ENCODE measurements around the gene CDT1. TPM values are rescaled to one million over a fixed set of nuclear protein-coding genes. Genes with fewer than 3 reads are reported as not detected.

Gene CDT1
- total RNA-seq, 1 experiment from 2014 or later: 160 TPM

DNA sequence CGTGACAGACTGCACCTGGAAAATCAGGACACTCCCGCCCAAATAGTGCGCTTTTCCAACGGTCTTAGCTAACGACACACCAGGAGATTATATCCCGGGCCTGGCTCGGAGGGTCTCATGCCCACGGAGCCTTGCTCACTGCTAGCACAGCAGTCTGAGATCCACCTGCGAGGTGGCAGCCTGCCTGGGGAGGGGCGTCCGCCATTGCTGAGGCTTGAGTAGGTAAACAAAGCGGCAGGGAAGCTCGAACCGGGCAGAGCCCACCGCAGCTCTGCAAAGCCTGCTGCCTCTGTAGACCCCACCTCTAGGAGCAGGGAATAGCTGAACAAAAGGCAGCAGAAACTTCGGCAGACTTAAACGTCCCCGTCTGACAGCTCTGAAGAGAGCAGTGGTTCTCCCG lies 48.0 kb downstream of the CDT1 start (continued):
- TF ChIP-seq, protein P1, sequence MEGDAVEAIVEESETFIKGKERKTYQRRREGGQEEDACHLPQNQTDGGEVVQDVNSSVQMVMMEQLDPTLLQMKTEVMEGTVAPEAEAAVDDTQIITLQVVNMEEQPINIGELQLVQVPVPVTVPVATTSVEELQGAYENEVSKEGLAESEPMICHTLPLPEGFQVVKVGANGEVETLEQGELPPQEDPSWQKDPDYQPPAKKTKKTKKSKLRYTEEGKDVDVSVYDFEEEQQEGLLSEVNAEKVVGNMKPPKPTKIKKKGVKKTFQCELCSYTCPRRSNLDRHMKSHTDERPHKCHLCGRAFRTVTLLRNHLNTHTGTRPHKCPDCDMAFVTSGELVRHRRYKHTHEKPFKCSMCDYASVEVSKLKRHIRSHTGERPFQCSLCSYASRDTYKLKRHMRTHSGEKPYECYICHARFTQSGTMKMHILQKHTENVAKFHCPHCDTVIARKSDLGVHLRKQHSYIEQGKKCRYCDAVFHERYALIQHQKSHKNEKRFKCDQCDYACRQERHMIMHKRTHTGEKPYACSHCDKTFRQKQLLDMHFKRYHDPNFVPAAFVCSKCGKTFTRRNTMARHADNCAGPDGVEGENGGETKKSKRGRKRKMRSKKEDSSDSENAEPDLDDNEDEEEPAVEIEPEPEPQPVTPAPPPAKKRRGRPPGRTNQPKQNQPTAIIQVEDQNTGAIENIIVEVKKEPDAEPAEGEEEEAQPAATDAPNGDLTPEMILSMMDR (IDR thresholded peaks at IDR 0.05 in 2 of 3, conservative IDR thresholded peaks at IDR 0.05 in 1 of 3; ENCODE audit: borderline replicate concordance in 1 of 3, insufficient read depth in 1 of 3, low read depth in 2 of 3, low read length in 2 of 3): no peak
- TF ChIP-seq ZFX (IDR thresholded peaks at IDR 0.05) (no peak), JUND (IDR thresholded peaks at IDR 0.05) (no peak), YY1 (IDR thresholded peaks at IDR 0.05; ENCODE audit: extremely low read depth, insufficient replicate concordance, low read depth, low read length) (no peak)

DNA sequence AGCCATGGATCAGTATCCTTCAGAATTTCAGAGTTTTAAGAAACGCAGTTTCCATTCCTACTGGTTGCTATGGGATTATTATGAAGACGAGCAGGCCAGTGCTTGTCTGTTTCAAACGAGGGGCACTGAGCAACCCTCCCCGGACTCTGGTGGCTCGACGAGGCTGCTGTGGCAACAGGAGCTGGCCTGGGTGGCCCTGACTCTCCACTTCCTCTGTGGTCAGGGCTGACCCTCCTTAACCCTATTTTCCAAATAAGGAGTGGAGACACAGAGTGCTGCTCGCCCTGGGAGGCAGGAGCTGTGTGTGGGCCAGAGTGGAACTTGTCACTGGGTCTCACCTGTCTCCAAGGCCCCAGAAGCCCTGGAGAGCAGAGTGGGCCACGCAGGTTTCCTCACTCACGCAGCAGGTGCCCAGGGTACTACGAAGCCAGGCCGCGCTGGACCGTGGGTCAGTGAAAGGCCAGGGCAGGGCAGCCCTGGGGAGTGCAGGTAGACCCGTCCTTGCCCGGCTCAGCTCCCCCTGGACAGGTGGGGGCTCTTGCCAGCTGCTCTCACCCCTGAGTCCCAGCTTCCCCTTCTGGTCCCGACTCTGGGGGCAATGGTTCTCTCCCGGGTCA lies 49.8 kb downstream of the CDT1 start:
- no peak overlapping the region for H3K4me3 ChIP-seq (replicated peaks in 1 of 2; ENCODE audit: low read depth in 1 of 2, low read length in 2 of 2)
- H2AFZ ChIP-seq (ENCODE audit: low read depth, low read length, poor library complexity, severe bottlenecking): no peak overlapping the region
- no peak overlapping the region for H3K4me2 ChIP-seq (ENCODE audit: low read length)
- no peaks in the 10 kb centered on the region for H3K9me3 ChIP-seq (ENCODE audit: control insufficient read depth in 1 of 2, insufficient read depth in 1 of 2, low read depth in 1 of 2, low read length in 2 of 2)
- no TSS peak for BruUV-seq (replicated peaks)
- H3K9me2 ChIP-seq (ENCODE audit: insufficient read depth): no peaks in the 10 kb centered on the region
- no peaks in the 10 kb centered on the region for H3K27me3 ChIP-seq (ENCODE audit: insufficient read depth, low read length)
- POLR2A ChIA-PET: no interaction called here
- no peak for ATAC-seq
- H4K20me1 ChIP-seq (ENCODE audit: insufficient read depth): no peaks in the 10 kb centered on the region
- no peak for DNase-seq (ENCODE audit: low read depth, low spot score)
- H3K27ac ChIP-seq (ENCODE audit: low read depth, low read length): no peak overlapping the region
- RAD21 ChIA-PET (ENCODE audit: low non-redundant PET in 1 of 2, low total read pairs in 2 of 2, uncharacterized antibody in 2 of 2, unreplicated experiment in 2 of 2): interaction anchor here in 1 of 2 experiments (0.6 kb wide), 1 partner anchor 41 kb away, joined by 3 read pairs; no protein-coding TSS in a partner anchor
- CTCF ChIA-PET: no interaction called here
- no peaks in the 10 kb centered on the region for H3K36me3 ChIP-seq (ENCODE audit: control insufficient read depth in 1 of 2, insufficient read depth in 2 of 2, low read length in 2 of 2)
- intact Hi-C loops (cut with micrococcal nuclease): no loop called here
- H3K4me1 ChIP-seq (ENCODE audit: control insufficient read depth in 1 of 2, insufficient read depth in 2 of 2, low read length in 2 of 2): peaks cover 19 to 24% of the 10 kb centered on the region in 2 experiments
- no peak overlapping the region for H3K9ac ChIP-seq (ENCODE audit: low read length)
- peaks cover 25% of the 10 kb centered on the region for H3K79me2 ChIP-seq (ENCODE audit: insufficient read depth, low read length)
- TF ChIP-seq CBX3 (IDR thresholded peaks at IDR 0.05; ENCODE audit: low read depth) (no peak), SP1 (IDR thresholded peaks at IDR 0.05; ENCODE audit: low read depth) (no peak), SIN3A (IDR thresholded peaks at IDR 0.05; ENCODE audit: low read depth) (no peak), ELF1 (IDR thresholded peaks at IDR 0.05; ENCODE audit: borderline replicate concordance, low read depth) (no peak), EZH2 (IDR thresholded peaks at IDR 0.05) (no peak), ZFX (IDR thresholded peaks at IDR 0.05) (no peak), EGR1 (IDR thresholded peaks at IDR 0.05; ENCODE audit: low read depth) (no peak), POLR2AphosphoS5 (IDR thresholded peaks at IDR 0.05; ENCODE audit: low read depth, low read length) (no peak)
- TF ChIP-seq, protein P1 (IDR thresholded peaks at IDR 0.05 in 2 of 3, conservative IDR thresholded peaks at IDR 0.05 in 1 of 3; ENCODE audit: borderline replicate concordance in 1 of 3, insufficient read depth in 1 of 3, low read depth in 2 of 3, low read length in 2 of 3): no peak
- TF ChIP-seq, protein P2, sequence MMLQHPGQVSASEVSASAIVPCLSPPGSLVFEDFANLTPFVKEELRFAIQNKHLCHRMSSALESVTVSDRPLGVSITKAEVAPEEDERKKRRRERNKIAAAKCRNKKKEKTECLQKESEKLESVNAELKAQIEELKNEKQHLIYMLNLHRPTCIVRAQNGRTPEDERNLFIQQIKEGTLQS (IDR thresholded peaks at IDR 0.05): no peak
- TF ChIP-seq, protein P3, sequence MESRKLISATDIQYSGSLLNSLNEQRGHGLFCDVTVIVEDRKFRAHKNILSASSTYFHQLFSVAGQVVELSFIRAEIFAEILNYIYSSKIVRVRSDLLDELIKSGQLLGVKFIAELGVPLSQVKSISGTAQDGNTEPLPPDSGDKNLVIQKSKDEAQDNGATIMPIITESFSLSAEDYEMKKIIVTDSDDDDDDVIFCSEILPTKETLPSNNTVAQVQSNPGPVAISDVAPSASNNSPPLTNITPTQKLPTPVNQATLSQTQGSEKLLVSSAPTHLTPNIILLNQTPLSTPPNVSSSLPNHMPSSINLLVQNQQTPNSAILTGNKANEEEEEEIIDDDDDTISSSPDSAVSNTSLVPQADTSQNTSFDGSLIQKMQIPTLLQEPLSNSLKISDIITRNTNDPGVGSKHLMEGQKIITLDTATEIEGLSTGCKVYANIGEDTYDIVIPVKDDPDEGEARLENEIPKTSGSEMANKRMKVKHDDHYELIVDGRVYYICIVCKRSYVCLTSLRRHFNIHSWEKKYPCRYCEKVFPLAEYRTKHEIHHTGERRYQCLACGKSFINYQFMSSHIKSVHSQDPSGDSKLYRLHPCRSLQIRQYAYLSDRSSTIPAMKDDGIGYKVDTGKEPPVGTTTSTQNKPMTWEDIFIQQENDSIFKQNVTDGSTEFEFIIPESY (IDR thresholded peaks at IDR 0.05; ENCODE audit: extremely low read depth, insufficient replicate concordance, low read length): no peak
- TF ChIP-seq, protein P4, sequence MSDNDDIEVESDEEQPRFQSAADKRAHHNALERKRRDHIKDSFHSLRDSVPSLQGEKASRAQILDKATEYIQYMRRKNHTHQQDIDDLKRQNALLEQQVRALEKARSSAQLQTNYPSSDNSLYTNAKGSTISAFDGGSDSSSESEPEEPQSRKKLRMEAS (IDR thresholded peaks at IDR 0.05): no peak
